Brain microvascular endothelial cell (primary cell): ENCODE data around the gene DCLK1.

Experiments
- DNase-seq: peaks from one replicate; pipeline ENCODE4 v3.0.0-alpha.2; 2020
- H3K27ac ChIP-seq: fragments of 250-450 bp; sonication (Bioruptor Pico); 2 replicates; pipeline ENCODE4 v1.5.1; 2020; ENCODE audit warnings: mild to moderate bottlenecking, moderate library complexity
- H3K27me3 ChIP-seq: fragments of 250-450 bp; sonication (Bioruptor Pico); replicated peaks from 2 replicates; pipeline ENCODE4 v1.5.1; 2020; ENCODE audit warnings: mild to moderate bottlenecking
- H3K36me3 ChIP-seq: fragments of 250-450 bp; sonication (Bioruptor Pico); replicated peaks from 2 replicates; pipeline ENCODE4 v1.5.1; 2020; ENCODE audit warnings: mild to moderate bottlenecking
- H3K4me3 ChIP-seq: 2 replicates; pipeline ENCODE4 v1.5.1; 2011; ENCODE audit warnings: low read depth, mild to moderate bottlenecking, control low read depth, low read length, moderate library complexity
- CTCF ChIP-seq: IDR thresholded peaks from 2 replicates; pipeline ENCODE4 v1.5.1; 2011; ENCODE audit warnings: low read depth, mild to moderate bottlenecking, moderate library complexity, low read length, control low read depth, inconsistent platforms; ENCODE audit errors: missing control alignments
- in situ Hi-C: cut with HindIII; loops from 2 replicates; pipeline ENCODE4 v1.10.0; 2017; ENCODE audit warnings: low sequenced_read_pairs, low pct_ligation_motif_present

Gene DCLK1

GRCh38 chr13:35993686-35994085, 137.5 kb downstream of the DCLK1 start:
- Histone ChIP-seq H3K27ac (peak overlapping the region; percentile 87), H3K27me3 (no peaks in the 10 kb centered on the region), H3K4me3 (no peak overlapping the region), H3K36me3 (no peaks in the 10 kb centered on the region)
- in situ Hi-C loops = no loop called here
- TF ChIP-seq CTCF = no peak
- DNase-seq = no peak

GRCh38 chr13:35992964-35993363, 138.2 kb downstream of the DCLK1 start:
- in situ Hi-C loops = no loop called here
- Histone ChIP-seq H3K27me3 (no peaks in the 10 kb centered on the region), H3K4me3 (no peak overlapping the region), H3K36me3 (no peaks in the 10 kb centered on the region), H3K27ac (no peak overlapping the region)
- TF ChIP-seq CTCF = no peak
- DNase-seq = no peak

- Histone ChIP-seq H3K27ac (no peak overlapping the region), H3K27me3 (no peaks in the 10 kb centered on the region), H3K4me3 (no peak overlapping the region), H3K36me3 (no peaks in the 10 kb centered on the region)
- in situ Hi-C loops = no loop called here
- no peak for DNase-seq
- TF ChIP-seq CTCF = peak; percentile 27
Observed at GRCh38 chr13:35990196-35990595, 141.0 kb downstream of the DCLK1 start.

GRCh38 chr13:35988648-35989081, 142.5 kb downstream of the DCLK1 start:
- in situ Hi-C loops = no loop called here
- no peak for TF ChIP-seq CTCF

GRCh38 chr13:35987572-35988513, 143.3 kb downstream of the DCLK1 start:
- DNase-seq = no peak
- in situ Hi-C loops = no loop called here

More at GRCh38 chr13:35988648-35989081, 142.5 kb downstream of the DCLK1 start:
- no peak overlapping the region for H3K4me3 ChIP-seq
- peak; percentile 53 for DNase-seq
- no peaks in the 10 kb centered on the region for H3K27me3 ChIP-seq
- H3K36me3 ChIP-seq = no peaks in the 10 kb centered on the region
- no peak overlapping the region for H3K27ac ChIP-seq

More at GRCh38 chr13:35987572-35988513, 143.3 kb downstream of the DCLK1 start:
- Histone ChIP-seq H3K27ac (no peak overlapping the region), H3K27me3 (no peaks in the 10 kb centered on the region), H3K36me3 (no peaks in the 10 kb centered on the region), H3K4me3 (no peak overlapping the region)
- no peak for TF ChIP-seq CTCF
